ENCODE results near the gene IVNS1ABP. TPM values are rescaled to one million over a fixed set of nuclear protein-coding genes. Genes with fewer than 3 reads are reported as not detected.
A peak's percentile ranks its signal among the peaks of the same experiment; 100 is the strongest.

Gene IVNS1ABP
- total and polyA plus RNA-seq, 9 of the 15 experiments (the other 6 are each of a cell fraction or from before 2014, with no cell fraction given) = 30.6 to 126 (median 77.7) TPM

DNA sequence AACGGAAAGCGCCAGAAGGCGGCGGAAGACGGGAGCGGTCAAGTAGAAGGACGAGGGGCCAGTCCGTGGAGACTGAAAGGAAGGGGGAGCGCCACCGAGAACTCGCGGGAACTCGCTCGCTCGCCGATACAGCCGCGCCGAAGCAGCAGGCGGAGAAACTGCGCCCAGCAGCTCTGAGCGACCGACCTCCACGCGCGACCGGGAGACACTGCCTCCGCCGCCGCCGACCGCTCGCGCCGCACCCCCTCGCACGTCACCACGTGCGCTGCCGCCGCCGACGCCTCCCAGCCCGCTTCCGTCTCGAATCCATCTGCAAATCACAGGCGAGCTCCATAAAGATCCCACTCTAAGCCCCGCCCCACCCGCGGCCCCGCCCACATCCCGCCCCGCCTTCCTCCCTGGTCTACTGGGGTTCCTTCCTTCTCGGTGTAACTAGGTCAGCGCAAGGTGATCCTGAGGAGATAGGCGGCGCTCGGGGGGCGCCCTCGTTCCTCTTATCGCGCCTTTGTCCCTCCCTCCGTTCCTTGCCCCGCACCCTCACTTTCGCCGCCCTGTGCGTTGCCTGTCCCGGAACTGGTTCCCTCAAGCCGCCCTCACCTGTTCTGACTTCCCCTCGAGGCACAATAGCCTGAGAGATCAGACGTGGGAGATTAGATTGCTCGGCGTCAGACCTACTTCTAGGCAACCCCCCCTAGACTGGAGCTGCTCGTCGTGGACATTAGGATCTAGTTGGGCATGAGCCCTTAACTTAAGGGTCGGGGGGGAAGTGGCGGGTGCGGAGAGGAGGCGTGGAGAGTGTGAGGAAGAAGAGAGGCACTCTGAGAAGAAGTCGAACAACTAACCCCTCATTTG, at the start of gene IVNS1ABP (continued):
- peak; percentile 57; the same call in 1 of the 2 replicates for TF ChIP-seq GATAD2A (IDR thresholded peaks at IDR 0.05)
- TF ChIP-seq KDM1A (IDR thresholded peaks at IDR 0.05) = 0 out of 4 replicates have a peak, but pooled peaks of 1 of the 2 experiments have one; percentile 2
- no peak for TF ChIP-seq RHOXF2B (CRISPR knock-in tag; conservative IDR thresholded peaks at IDR 0.05)
- TF ChIP-seq CHD4 (IDR thresholded peaks at IDR 0.05; ENCODE audit: insufficient read depth, insufficient replicate concordance, low read depth, low read length, poor library complexity, severe bottlenecking) = no peak
- TF ChIP-seq SRSF7 (optimal IDR thresholded peaks at IDR 0.05; ENCODE audit: low read depth, low read length) = no peak
- no peak for TF ChIP-seq PPARD (CRISPR knock-in tag; IDR thresholded peaks at IDR 0.05)
- TF ChIP-seq PHF21A (IDR thresholded peaks at IDR 0.05; ENCODE audit: borderline replicate concordance, low read depth) = no peak
- no peak for TF ChIP-seq TAF15 (IDR thresholded peaks at IDR 0.05; ENCODE audit: low read depth, low read length)
- no peak for TF ChIP-seq ZNF140 (CRISPR knock-in tag; IDR thresholded peaks at IDR 0.05)
- TF ChIP-seq ZNF175 (CRISPR knock-in tag; IDR thresholded peaks at IDR 0.05; ENCODE audit: low read depth) = peak; percentile 37; the same call in 1 of the 2 replicates
- no peak for TF ChIP-seq C11orf30 (IDR thresholded peaks at IDR 0.05; ENCODE audit: low read depth)
- no peak for TF ChIP-seq RBM15 (IDR thresholded peaks at IDR 0.05; ENCODE audit: insufficient read depth, low read length)
- no peak for TF ChIP-seq HNRNPUL1 (IDR thresholded peaks at IDR 0.05; ENCODE audit: low read length)
- TF ChIP-seq MED1 (CRISPR knock-in tag; IDR thresholded peaks at IDR 0.05; ENCODE audit: borderline replicate concordance) = no peak
- TF ChIP-seq ZFX (CRISPR knock-in tag; IDR thresholded peaks at IDR 0.05) = no peak
- TF ChIP-seq ZNF239 (CRISPR knock-in tag; IDR thresholded peaks at IDR 0.05) = peak; percentile 16; the same call in 1 of the 2 replicates
- TF ChIP-seq ZNF134 (CRISPR knock-in tag; conservative IDR thresholded peaks at IDR 0.05) = no peak
- no peak for TF ChIP-seq PYGO2 (tag; IDR thresholded peaks at IDR 0.05)
- peak; percentile 91 for TF ChIP-seq SAP30 (IDR thresholded peaks at IDR 0.05; ENCODE audit: borderline replicate concordance, insufficient read depth, low read depth, low read length, poor library complexity, severe bottlenecking)
- TF ChIP-seq, protein P1, sequence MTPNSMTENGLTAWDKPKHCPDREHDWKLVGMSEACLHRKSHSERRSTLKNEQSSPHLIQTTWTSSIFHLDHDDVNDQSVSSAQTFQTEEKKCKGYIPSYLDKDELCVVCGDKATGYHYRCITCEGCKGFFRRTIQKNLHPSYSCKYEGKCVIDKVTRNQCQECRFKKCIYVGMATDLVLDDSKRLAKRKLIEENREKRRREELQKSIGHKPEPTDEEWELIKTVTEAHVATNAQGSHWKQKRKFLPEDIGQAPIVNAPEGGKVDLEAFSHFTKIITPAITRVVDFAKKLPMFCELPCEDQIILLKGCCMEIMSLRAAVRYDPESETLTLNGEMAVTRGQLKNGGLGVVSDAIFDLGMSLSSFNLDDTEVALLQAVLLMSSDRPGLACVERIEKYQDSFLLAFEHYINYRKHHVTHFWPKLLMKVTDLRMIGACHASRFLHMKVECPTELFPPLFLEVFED (CRISPR knock-in tag; conservative IDR thresholded peaks at IDR 0.05) = no peak
- no peak for TF ChIP-seq MAFG (tag; conservative IDR thresholded peaks at IDR 0.05)
- peak; percentile 81; the same call in 1 of the 2 replicates for TF ChIP-seq ELF4 (CRISPR knock-in tag; IDR thresholded peaks at IDR 0.05)
- TF ChIP-seq TBL1XR1 (IDR thresholded peaks at IDR 0.05; ENCODE audit: low read length in 2 of 2) = peak; percentile 13 to 65; a peak in 2 of 4 replicates
- TF ChIP-seq ZNF79 (CRISPR knock-in tag; IDR thresholded peaks at IDR 0.05; ENCODE audit: low read depth) = no peak
- TF ChIP-seq RCOR1 (IDR thresholded peaks at IDR 0.05; ENCODE audit: borderline replicate concordance in 1 of 2, low read depth in 2 of 2, low read length in 2 of 2) = peak; percentile 47 to 69
- TF ChIP-seq SP1 (CRISPR knock-in tag; IDR thresholded peaks at IDR 0.05) = peak; percentile 69
